Mucosa of stomach (tissue), 1 donor: ENCODE data around the gene PLEKHM3.
A peak's percentile ranks its signal among the peaks of the same experiment; 100 is the strongest.
"Not testable (repeated sequence)": the region's sequence is repeated elsewhere in the genome, so short reads cannot be mapped to it uniquely, and the experiment has no call there.

Experiments used
- H3K27me3 ChIP-seq: one replicate; pipeline ENCODE4 v1.7.0; 2013; ENCODE audit warnings: mild to moderate bottlenecking, low read length; ENCODE audit not compliant: control insufficient read depth, insufficient read depth
- H3K36me3 ChIP-seq: one replicate; pipeline ENCODE4 v1.7.0; 2013; ENCODE audit warnings: low read length; ENCODE audit not compliant: control insufficient read depth, insufficient read depth
- H3K4me1 ChIP-seq: one replicate; pipeline ENCODE4 v1.7.0; 2013; ENCODE audit warnings: mild to moderate bottlenecking, low read length; ENCODE audit not compliant: control insufficient read depth, insufficient read depth
- H3K4me3 ChIP-seq: one replicate; pipeline ENCODE4 v1.7.0; 2013; ENCODE audit warnings: low read length
- H3K9ac ChIP-seq: one replicate; pipeline ENCODE4 v1.7.0; 2013; ENCODE audit warnings: mild to moderate bottlenecking, low read length, moderate library complexity
- H3K9me3 ChIP-seq: one replicate; pipeline ENCODE4 v1.7.0; 2013; ENCODE audit warnings: mild to moderate bottlenecking, low read length, moderate library complexity; ENCODE audit not compliant: control insufficient read depth
- donor health status: Pancreatic carcinoma.

The PLEKHM3 gene

DNA sequence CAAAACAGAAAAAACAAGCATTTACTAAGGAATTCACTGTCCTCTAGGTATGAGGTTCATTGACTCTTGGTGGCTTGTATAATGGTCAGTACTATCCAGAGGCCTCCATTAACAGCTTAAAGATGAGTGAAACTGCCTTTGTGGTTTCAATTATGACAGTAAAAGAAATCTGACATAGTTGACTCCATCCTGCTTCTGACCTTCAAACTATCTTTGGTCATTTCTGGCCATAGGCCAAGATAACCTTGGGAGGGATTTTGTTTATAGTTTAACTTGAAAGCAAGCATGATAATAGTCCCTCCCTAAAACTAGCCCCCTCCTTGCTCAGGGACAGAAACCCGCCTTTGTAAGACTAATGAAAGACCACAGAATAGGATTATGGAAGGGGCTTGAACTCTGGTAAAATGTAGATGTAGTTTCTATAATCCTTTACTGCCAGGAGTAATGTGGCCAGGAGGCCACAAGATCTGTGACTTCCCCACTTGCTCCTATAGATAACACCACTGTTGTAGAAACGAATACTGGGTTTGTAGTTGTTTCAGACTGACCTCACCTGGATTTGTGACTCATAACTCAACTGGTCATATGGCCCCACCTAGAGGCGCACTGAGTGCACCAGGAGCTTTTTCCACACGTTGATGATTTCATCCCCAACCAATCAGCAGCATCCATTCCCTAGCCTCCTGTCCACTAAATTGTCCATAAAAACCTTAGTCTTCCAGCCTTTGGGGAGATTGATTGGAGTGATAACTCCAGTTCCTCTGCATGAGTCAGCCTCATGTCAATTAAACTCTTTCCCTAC lies 8.6 kb upstream of the PLEKHM3 start:
- Histone ChIP-seq H3K4me3 (no peak overlapping the region), H3K9me3 (no peaks in the 10 kb centered on the region), H3K27me3 (no peaks in the 10 kb centered on the region), H3K36me3 (no peaks in the 10 kb centered on the region), H3K9ac (no peak overlapping the region), H3K4me1 (peaks cover 4% of the 10 kb centered on the region)

DNA sequence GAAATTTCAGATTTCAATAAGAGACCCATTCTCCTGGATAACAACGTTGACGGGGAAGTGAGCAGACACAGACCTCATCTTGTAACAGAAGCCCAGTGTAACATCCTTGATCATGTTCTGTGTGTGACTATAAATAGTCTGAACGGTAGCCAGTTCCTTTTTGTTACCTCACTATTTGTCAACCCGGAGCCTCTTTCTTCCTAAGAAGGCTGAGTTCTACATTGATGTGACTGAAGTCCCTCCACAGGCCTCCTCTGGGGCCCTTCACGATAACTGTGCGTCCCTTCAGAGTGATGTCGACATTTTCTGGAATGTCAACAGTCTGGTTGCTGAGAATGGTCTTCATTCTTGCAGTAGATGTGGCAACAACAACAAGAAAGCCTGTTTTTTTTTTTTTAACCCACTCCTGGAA lies 6.3 kb upstream of the PLEKHM3 start:
- no peak overlapping the region for H3K9ac ChIP-seq
- peaks cover 4% of the 10 kb centered on the region for H3K4me1 ChIP-seq
- no peaks in the 10 kb centered on the region for H3K27me3 ChIP-seq
- no peaks in the 10 kb centered on the region for H3K36me3 ChIP-seq
- H3K4me3 ChIP-seq = no peak overlapping the region
- H3K9me3 ChIP-seq = no peaks in the 10 kb centered on the region

DNA sequence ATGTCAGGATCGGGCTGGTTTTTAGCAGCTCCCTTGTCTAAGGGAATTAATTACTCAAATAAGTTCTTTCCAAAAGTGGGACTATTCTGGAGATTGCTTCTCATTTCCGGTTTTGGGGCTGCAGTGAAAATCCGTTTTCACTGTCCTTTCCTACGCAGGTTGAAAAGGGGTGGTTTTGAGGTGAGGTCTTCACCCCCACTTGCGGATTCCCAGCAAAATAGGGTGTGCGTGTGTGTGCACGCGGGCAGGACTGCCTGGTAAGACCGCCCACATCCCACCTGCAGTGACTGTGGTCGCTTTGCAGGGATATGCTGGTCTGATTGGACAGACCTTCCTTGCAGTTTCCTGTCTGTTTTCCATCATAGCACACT lies 472 bp upstream of the PLEKHM3 start:
- H3K4me3 ChIP-seq = peak overlapping the region; percentile 53
- no peaks in the 10 kb centered on the region for H3K9me3 ChIP-seq
- no peaks in the 10 kb centered on the region for H3K36me3 ChIP-seq
- no peaks in the 10 kb centered on the region for H3K27me3 ChIP-seq
- H3K4me1 ChIP-seq = peaks cover 7% of the 10 kb centered on the region
- peak overlapping the region; percentile 74 for H3K9ac ChIP-seq

DNA sequence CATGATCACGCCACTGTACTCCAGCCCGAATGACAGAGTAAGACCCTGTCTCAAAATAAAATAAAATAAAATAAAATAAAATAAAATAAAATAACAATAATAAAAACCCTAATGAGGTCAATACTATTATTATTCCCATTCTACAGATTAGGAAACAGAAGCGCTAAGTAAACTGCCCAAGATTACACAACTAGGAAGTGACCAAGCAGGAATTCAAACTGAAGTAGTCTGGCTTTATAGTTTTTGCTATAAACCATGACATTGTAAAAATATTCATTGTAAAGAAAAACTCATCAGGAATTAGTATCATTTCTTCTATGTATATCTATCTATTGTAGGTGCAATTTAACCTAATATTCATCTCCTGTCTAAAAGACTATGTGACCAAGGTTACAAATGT lies 1.2 kb downstream of the PLEKHM3 start:
- Histone ChIP-seq H3K4me3 (no peak overlapping the region), H3K36me3 (no peaks in the 10 kb centered on the region), H3K4me1 (peaks cover 7% of the 10 kb centered on the region), H3K9ac (no peak overlapping the region), H3K27me3 (no peaks in the 10 kb centered on the region), H3K9me3 (no peaks in the 10 kb centered on the region)

DNA sequence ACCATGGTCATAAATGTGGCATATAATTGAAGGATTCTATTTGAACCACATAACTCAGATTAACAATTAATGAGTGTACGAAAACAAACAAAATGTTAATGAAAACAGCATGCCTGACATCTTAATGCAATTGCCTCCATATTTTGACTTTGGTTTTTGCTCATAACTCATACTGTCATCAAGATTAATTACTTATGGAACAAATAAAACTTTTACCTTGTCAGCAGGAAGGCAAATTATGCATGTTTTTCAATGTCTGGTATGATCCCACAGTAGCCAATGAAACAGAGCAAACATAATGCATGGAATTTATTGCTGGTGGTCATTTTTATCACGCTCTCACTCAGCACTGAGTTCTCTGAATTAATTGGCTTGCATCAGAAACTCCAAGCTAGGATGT lies 5.1 kb downstream of the PLEKHM3 start:
- H3K4me3 ChIP-seq = no peak overlapping the region
- H3K9ac ChIP-seq = no peak overlapping the region
- H3K9me3 ChIP-seq = no peaks in the 10 kb centered on the region
- H3K4me1 ChIP-seq = no peaks in the 10 kb centered on the region
- no peaks in the 10 kb centered on the region for H3K36me3 ChIP-seq
- H3K27me3 ChIP-seq = no peaks in the 10 kb centered on the region

DNA sequence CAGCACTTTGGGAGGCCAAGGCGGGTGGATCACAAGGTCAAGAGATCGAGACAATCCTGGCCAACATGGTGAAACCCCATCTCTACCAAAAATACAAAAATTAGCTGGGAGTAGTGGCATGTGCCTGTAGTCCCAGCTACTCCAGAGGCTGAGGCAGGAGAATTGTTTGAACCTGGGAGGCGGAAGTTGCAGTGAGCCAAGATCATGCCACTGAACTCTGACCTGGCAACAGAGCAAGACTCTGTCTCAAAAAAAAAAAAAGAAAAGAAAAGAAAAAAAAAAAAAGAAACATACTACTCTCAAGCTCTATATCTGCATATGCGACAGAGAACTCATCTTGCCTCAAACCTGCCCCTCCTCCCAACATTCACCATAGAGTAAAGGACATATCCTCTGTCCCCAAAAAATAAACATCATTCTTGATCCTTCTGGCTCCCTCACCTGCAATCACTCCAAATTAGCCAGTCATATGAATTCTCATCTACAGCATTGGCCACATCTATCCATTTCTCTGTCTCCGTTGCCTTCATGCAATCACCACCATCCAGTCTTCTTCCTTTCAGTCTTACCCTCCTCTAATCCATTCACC lies 7.1 kb downstream of the PLEKHM3 start:
- not testable (repeated sequence) for H3K9ac ChIP-seq

DNA sequence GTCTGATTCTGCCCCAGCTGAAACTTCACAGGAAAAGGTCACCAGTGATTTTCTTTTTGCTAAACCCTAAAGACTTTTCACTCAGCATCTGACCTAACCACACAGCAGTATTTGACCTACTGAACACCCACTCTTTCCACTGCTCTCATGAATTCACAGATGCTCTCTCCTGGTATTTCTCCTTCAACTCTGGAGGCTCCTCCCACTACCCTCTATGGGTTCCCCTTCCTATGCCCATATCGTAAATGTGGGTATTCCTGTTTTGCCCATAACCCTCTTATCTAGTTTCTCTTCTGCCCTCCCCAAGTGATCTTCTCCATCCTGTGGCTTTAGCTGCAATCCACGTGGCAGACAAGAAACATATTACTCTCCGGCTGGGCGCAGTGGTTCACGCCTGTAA lies 7.6 kb downstream of the PLEKHM3 start:
- no peaks in the 10 kb centered on the region for H3K36me3 ChIP-seq
- H3K4me1 ChIP-seq = no peaks in the 10 kb centered on the region
- H3K9me3 ChIP-seq = no peaks in the 10 kb centered on the region
- no peak overlapping the region for H3K4me3 ChIP-seq
- H3K9ac ChIP-seq = no peak overlapping the region
- no peaks in the 10 kb centered on the region for H3K27me3 ChIP-seq

More for the DNA sequence above, 7.1 kb downstream of the PLEKHM3 start:
- H3K9me3 ChIP-seq, H3K4me1 ChIP-seq, H3K27me3 ChIP-seq, H3K36me3 ChIP-seq, H3K4me3 ChIP-seq: not testable (repeated sequence)

DNA sequence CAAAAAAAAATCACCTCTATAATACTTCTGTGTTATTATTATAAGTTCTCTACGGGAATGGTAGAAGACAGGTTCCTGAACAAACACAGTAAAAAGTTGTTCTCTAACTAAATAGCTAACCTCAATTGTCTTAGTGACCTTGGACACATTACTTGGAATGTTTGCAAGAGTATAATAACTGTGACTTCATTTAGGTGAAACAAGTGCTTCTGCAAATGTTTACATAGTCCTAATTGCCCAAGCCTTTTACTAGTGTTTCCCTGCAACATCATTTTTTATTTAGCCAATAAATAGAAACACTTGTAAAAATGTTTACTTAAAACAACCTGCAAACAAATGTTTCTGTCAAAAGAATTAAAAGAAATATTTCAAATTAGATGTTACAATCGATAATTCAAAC lies 9.9 kb downstream of the PLEKHM3 start:
- no peak overlapping the region for H3K9ac ChIP-seq
- H3K27me3 ChIP-seq = no peaks in the 10 kb centered on the region

DNA sequence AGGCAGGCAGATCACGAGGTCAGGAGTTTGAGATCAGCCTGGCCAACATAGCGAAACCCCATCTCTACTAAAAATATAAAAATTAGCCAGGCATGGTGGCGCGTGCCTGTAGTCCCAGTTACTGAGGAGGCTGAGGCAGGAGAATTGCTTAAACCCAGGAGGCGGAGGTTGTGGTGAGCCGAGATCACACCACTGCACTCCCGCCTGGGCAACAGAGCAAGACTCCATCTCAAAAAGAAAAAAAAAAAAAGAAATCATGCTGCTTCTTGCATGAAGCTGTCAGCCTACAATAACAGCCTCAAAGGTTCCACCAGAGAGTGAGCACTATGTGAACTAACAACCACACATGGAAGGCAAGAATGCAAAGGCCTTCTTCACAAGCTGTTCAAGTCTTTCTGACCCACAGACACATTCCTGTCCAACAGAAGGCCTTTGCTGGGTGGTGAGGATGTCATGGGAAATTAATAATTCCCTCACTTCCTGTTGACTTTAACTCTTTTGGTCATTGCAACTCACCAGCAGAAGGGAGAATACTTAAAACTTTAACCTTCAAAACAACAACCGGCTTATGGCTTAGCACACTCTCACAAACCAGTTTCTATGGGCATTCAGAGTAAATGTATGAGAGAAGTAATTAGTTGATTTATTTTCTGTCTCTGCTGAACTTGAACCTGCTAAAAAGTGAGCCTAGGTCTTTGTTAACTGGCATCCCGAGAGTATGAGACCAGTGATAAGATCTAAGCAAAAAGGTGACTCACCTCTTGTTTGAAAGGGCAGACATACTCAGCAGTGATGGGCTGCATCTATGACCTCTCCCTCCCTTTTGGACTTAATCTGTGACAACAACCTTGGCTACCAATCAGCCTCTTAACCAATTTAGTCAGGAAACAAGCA lies 11.8 kb downstream of the PLEKHM3 start:
- Histone ChIP-seq H3K27me3 (no peaks in the 10 kb centered on the region), H3K4me3 (no peak overlapping the region), H3K36me3 (no peaks in the 10 kb centered on the region), H3K4me1 (no peaks in the 10 kb centered on the region), H3K9me3 (no peaks in the 10 kb centered on the region), H3K9ac (no peak overlapping the region)

More for the DNA sequence above, 9.9 kb downstream of the PLEKHM3 start:
- H3K36me3 ChIP-seq = no peaks in the 10 kb centered on the region
- no peaks in the 10 kb centered on the region for H3K4me1 ChIP-seq
- no peaks in the 10 kb centered on the region for H3K9me3 ChIP-seq
- H3K4me3 ChIP-seq = no peak overlapping the region

DNA sequence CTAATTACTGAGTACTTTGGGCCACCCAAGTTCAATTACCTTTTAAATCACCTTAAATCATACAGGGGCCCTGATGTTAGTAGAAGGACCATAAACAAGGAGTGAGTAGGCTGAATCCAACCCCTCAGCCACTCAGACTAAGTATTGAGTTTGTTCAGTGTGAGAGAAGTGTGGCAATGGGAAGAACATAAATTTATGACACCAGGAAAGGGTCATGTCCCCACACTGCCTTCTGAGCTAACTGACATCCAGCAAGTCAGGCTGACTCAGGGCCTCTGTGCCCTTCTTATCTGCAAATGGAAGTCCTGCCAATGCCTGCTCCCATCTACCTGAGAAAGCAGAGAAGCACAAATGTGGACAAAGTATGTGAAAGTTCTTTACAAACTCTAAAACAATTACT lies 12.9 kb downstream of the PLEKHM3 start:
- H3K27me3 ChIP-seq = no peaks in the 10 kb centered on the region

DNA sequence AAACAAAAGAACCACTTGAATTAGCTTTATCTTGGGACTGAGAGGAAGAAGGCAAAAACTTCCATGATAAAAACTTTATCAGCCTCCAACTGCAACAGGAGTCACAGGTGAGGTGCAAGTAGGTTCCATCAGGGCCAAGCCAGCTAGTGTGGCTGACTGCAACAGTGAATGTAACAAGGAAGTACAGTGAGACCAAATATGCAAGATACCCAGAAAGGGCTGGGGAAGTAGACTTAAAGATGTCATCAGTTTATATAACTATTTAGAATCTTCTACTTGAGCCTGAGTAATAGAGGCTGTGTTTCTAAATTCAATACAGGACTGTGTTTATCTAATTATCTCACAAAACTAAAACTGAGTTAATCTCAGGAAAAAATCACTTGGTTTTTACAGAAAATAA lies 14.8 kb downstream of the PLEKHM3 start:
- Histone ChIP-seq H3K9me3 (no peaks in the 10 kb centered on the region), H3K27me3 (no peaks in the 10 kb centered on the region), H3K4me1 (no peaks in the 10 kb centered on the region), H3K4me3 (no peak overlapping the region), H3K36me3 (no peaks in the 10 kb centered on the region), H3K9ac (no peak overlapping the region)

More for the DNA sequence above, 12.9 kb downstream of the PLEKHM3 start:
- Histone ChIP-seq H3K36me3 (no peaks in the 10 kb centered on the region), H3K4me1 (no peaks in the 10 kb centered on the region), H3K9me3 (no peaks in the 10 kb centered on the region), H3K9ac (no peak overlapping the region), H3K4me3 (no peak overlapping the region)

DNA sequence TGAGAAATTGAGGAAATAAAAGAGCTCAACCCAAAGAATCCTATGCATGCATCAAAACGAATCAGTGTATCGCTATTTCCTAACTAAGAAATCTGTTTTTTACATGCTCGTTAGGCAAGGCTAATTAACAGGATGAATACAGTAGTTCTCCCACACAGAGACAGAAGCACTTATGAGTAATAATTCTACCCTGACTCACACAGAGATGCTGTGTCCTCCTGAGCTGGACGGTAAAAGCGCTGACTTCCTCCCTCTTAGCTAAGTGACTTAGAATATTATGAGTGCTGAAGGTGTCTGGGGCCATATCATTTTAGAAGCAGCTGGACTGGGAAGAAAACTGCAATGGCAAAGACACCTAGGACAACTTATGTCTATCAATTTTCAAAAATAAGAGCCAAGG lies 18.5 kb downstream of the PLEKHM3 start:
- Histone ChIP-seq H3K27me3 (no peaks in the 10 kb centered on the region), H3K4me3 (no peak overlapping the region), H3K36me3 (no peaks in the 10 kb centered on the region), H3K4me1 (peaks cover 8% of the 10 kb centered on the region), H3K9me3 (no peaks in the 10 kb centered on the region), H3K9ac (no peak overlapping the region)
